ENCODE results near the gene NFE2L2.

NFE2L2 gene

GRCh38 chr2:177285892-177286715, 21.6 kb upstream of the NFE2L2 start:
- no peak for TF ChIP-seq CTCF (IDR thresholded peaks at IDR 0.05; ENCODE audit: low read depth, low read length)
- DNase-seq (ENCODE audit: extremely low read depth, low read depth), result no peak

GRCh38 chr2:177284531-177284930, 20.0 kb upstream of the NFE2L2 start:
- DNase-seq (ENCODE audit: extremely low read depth, low read depth), result no peak
- no peak for TF ChIP-seq CTCF (IDR thresholded peaks at IDR 0.05; ENCODE audit: low read depth, low read length)

- TF ChIP-seq CTCF (IDR thresholded peaks at IDR 0.05; ENCODE audit: low read depth, low read length), result no peak
- no peak for DNase-seq (ENCODE audit: extremely low read depth, low read depth)
These were observed 19.4 kb upstream of the NFE2L2 start for GRCh38 chr2:177283906-177284305.

GRCh38 chr2:177282787-177283572, 18.5 kb upstream of the NFE2L2 start:
- no peak for DNase-seq (ENCODE audit: extremely low read depth, low read depth)
- no peak for TF ChIP-seq CTCF (IDR thresholded peaks at IDR 0.05; ENCODE audit: low read depth, low read length)

GRCh38 chr2:177282181-177282641, 17.7 kb upstream of the NFE2L2 start:
- no peak for DNase-seq (ENCODE audit: extremely low read depth, low read depth)
- TF ChIP-seq CTCF (IDR thresholded peaks at IDR 0.05; ENCODE audit: low read depth, low read length), result no peak

GRCh38 chr2:177281400-177282180, 17.1 kb upstream of the NFE2L2 start:
- no peak for TF ChIP-seq CTCF (IDR thresholded peaks at IDR 0.05; ENCODE audit: low read depth, low read length)
- no peak for DNase-seq (ENCODE audit: extremely low read depth, low read depth)

All from AG09319 (cell line).